Measurements from ENCODE around the gene LILRB2. TPM values are rescaled to one million over a fixed set of nuclear protein-coding genes. Genes with fewer than 3 reads are reported as not detected.

Gene LILRB2
- total RNA-seq, 1 donor from 2014 or later: not detected

DNA sequence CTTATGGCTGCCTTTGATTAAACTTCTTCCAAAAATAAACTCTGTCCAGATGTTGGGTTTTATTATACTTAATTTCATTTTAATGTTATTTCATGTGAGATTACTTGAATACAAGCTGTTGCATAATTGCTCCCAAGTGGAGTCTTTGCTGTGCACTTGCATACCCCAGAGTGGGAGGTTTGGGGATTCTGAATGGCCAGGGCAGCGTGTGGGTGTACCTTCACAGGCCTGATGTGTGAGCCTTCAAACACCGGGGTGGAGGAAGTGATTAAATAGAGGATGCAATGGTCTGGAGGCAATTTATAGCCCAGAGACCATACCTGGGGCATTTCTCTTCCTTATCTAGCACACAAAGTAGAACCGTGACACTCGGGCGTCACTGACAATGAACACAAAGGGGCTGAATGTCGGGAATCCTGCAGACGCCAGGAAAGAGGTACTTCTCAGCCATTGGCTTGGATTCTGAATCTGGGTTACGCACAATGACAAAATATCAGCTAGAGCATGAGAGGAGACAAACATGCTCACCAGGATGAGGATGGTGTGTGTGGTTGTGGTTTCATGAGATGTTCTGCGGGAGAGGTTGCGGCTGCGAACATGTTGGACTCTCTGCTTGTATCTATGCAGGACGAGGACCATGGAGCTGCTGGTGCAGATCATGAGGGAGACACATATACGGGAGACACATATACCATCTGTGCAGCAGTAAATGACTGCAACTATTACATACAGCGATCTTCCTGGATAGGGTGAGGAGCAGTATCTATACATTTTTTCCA, 39.2 kb upstream of the LILRB2 start:
- Histone ChIP-seq H3K27me3 (ENCODE audit: control insufficient read depth, insufficient read depth, low read length) (no peaks in the 10 kb centered on the region), H3K36me3 (ENCODE audit: control insufficient read depth, insufficient read depth, low read length) (no peaks in the 10 kb centered on the region), H3K4me3 (ENCODE audit: low read depth, low read length) (no peak overlapping the region)
- no peak for FAIRE-seq
- DNase-seq (ENCODE audit: low read depth): no peak
- TF ChIP-seq, protein P1, sequence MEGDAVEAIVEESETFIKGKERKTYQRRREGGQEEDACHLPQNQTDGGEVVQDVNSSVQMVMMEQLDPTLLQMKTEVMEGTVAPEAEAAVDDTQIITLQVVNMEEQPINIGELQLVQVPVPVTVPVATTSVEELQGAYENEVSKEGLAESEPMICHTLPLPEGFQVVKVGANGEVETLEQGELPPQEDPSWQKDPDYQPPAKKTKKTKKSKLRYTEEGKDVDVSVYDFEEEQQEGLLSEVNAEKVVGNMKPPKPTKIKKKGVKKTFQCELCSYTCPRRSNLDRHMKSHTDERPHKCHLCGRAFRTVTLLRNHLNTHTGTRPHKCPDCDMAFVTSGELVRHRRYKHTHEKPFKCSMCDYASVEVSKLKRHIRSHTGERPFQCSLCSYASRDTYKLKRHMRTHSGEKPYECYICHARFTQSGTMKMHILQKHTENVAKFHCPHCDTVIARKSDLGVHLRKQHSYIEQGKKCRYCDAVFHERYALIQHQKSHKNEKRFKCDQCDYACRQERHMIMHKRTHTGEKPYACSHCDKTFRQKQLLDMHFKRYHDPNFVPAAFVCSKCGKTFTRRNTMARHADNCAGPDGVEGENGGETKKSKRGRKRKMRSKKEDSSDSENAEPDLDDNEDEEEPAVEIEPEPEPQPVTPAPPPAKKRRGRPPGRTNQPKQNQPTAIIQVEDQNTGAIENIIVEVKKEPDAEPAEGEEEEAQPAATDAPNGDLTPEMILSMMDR (IDR thresholded peaks at IDR 0.05; ENCODE audit: insufficient read depth, low read length, severe bottlenecking): no peak

DNA sequence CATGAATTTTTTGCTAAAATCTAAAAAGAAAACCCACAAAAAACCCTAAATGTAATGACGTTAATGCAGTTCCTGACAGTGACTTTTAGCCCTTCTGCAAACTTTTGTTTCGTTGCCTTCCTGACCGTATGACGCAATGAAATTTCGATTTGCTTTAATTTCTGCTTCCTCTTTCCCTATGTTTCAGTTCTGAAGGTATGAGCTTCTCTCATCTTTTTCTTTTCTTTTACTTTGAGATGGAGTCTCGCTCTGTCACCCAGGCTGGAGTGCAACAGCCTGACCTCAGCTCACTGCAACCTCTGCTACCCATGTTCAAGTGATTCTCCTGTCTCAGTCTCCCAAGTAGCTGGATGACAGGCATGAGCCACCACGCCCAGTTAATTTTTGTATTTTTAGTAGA, 38.1 kb upstream of the LILRB2 start:
- Histone ChIP-seq H3K4me3 (ENCODE audit: low read depth, low read length) (no peak overlapping the region), H3K27me3 (ENCODE audit: control insufficient read depth, insufficient read depth, low read length) (no peaks in the 10 kb centered on the region), H3K36me3 (ENCODE audit: control insufficient read depth, insufficient read depth, low read length) (no peaks in the 10 kb centered on the region)
- no peak for FAIRE-seq
- TF ChIP-seq, protein P1 (IDR thresholded peaks at IDR 0.05; ENCODE audit: insufficient read depth, low read length, severe bottlenecking): no peak
- DNase-seq (ENCODE audit: low read depth): no peak

DNA sequence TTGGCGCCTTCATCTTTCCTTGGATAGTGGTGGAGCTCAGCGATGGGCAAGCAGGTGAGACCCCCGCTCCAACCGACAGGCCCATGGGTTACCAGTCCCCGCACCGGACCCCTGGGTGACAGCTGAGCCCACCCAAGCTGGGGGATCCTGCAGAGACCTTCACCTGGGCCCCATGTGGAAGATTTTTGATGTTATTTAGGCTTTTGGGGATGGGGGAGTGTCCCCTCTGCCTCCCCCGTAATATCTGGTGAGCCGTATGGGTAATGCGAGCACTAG, 37.0 kb upstream of the LILRB2 start:
- Histone ChIP-seq H3K36me3 (ENCODE audit: control insufficient read depth, insufficient read depth, low read length) (no peaks in the 10 kb centered on the region), H3K4me3 (ENCODE audit: low read depth, low read length) (no peak overlapping the region), H3K27me3 (ENCODE audit: control insufficient read depth, insufficient read depth, low read length) (no peaks in the 10 kb centered on the region)
- FAIRE-seq: no peak
- no peak for DNase-seq (ENCODE audit: low read depth)
- TF ChIP-seq, protein P1 (IDR thresholded peaks at IDR 0.05; ENCODE audit: insufficient read depth, low read length, severe bottlenecking): no peak

DNA sequence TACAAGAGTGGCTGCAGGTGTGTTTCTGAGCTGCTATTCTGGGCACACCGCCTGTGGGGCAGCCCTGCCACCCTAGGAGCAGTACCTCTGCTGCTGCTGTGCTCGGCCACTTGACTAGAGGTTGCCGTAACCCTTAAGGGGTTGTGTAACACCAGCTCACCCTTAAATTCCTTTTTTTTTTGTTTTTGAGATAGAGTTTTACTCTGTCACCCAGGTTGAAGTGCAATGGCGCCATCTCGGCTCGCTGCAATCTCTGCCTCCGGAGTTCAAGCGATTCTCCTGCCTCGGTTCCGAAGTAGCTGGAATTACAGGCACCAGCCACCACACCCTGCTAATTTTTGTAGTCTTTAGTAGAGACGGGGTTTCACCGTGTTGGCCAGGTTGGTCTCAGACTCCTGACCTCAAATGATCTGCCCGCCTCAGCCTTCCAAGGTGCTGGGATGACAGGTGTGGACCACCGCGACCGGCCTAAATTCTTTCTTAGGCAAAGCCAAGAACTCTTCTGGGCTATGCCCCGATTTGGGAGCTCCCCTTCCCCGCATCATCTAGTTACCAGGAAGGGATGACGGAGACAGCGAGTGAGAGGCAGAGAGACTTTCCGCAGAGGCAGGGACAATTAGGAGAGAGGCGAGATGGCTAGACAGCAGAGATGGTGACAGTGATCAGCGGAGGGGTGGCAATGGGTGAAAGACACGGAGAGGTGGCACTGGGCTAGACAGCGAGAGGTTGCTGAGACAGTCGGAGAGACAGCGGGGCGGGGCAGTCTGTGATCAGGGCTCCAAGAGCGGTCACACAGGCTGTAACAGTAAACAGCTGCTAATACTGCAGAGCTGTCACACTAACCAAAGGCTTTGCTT, 36.4 kb upstream of the LILRB2 start:
- Histone ChIP-seq H3K36me3 (ENCODE audit: control insufficient read depth, insufficient read depth, low read length) (no peaks in the 10 kb centered on the region), H3K4me3 (ENCODE audit: low read depth, low read length) (no peak overlapping the region), H3K27me3 (ENCODE audit: control insufficient read depth, insufficient read depth, low read length) (no peaks in the 10 kb centered on the region)
- FAIRE-seq (no peak), DNase-seq (ENCODE audit: low read depth) (no peak)
- TF ChIP-seq, protein P1 (IDR thresholded peaks at IDR 0.05; ENCODE audit: insufficient read depth, low read length, severe bottlenecking): no peak

DNA sequence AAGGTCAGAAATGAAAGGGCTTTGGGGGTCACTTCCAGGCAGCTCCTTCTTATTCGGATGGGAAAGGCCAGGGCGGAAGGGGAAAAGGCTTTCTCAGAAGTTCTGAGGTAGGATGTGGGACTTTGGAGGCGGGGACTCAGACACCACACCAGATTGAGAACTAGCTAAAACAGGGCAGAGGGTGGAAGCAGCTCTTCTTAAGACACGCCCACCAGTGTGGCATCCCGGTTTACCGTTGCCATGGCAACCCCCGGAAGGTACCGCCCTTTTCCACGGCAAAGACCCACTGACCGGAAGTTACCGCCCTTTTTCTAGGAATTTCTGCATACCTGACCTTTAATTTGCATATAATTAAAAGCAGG, 35.8 kb upstream of the LILRB2 start:
- H3K27me3 ChIP-seq (ENCODE audit: control insufficient read depth, insufficient read depth, low read length): no peaks in the 10 kb centered on the region
- FAIRE-seq: no peak
- H3K36me3 ChIP-seq (ENCODE audit: control insufficient read depth, insufficient read depth, low read length): no peaks in the 10 kb centered on the region
- DNase-seq (ENCODE audit: low read depth): no peak
- TF ChIP-seq, protein P1 (IDR thresholded peaks at IDR 0.05; ENCODE audit: insufficient read depth, low read length, severe bottlenecking): no peak
- no peak overlapping the region for H3K4me3 ChIP-seq (ENCODE audit: low read depth, low read length)
